ENCODE results near the gene ZDHHC16.

DNA sequence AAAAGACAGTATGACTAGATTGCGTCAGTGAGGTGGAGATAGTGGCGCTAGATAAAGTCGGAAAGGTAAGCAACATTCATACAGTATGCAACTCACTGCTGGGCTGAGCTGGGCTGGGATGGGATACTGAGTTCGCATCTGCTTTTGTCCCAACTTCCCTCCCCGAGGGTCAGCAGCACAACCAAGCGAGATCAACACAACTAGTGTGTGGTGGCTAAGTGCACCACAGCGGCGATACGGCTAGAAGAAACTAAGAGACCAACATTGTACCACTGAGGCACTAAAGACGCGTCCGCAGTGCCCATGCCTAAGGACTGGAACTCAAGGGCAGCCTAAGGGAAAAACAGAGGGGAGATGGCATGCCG, 636 bp upstream of the ZDHHC16 start:
- TF ChIP-seq, protein P1, sequence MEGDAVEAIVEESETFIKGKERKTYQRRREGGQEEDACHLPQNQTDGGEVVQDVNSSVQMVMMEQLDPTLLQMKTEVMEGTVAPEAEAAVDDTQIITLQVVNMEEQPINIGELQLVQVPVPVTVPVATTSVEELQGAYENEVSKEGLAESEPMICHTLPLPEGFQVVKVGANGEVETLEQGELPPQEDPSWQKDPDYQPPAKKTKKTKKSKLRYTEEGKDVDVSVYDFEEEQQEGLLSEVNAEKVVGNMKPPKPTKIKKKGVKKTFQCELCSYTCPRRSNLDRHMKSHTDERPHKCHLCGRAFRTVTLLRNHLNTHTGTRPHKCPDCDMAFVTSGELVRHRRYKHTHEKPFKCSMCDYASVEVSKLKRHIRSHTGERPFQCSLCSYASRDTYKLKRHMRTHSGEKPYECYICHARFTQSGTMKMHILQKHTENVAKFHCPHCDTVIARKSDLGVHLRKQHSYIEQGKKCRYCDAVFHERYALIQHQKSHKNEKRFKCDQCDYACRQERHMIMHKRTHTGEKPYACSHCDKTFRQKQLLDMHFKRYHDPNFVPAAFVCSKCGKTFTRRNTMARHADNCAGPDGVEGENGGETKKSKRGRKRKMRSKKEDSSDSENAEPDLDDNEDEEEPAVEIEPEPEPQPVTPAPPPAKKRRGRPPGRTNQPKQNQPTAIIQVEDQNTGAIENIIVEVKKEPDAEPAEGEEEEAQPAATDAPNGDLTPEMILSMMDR (optimal IDR thresholded peaks at IDR 0.05 in 1 of 3, IDR thresholded peaks at IDR 0.05 in 1 of 3, conservative IDR thresholded peaks at IDR 0.05 in 1 of 3; ENCODE audit: extremely low read depth in 1 of 3, insufficient read depth in 2 of 3, low read length in 3 of 3): no peak
- TF ChIP-seq EZH2 (IDR thresholded peaks at IDR 0.05; ENCODE audit: low read length): no peak
